Astrocyte of the spinal cord (primary cell): Measurements from ENCODE around the gene CCDC3.

ENCODE experiments used
- DNase-seq: peaks from one replicate; pipeline ENCODE4 v3.0.0; 2011; ENCODE audit warnings: low read depth, low spot score
- H3K4me3 ChIP-seq: 2 replicates; pipeline ENCODE4 v1.5.1; 2011; ENCODE audit warnings: low read depth, mild to moderate bottlenecking, low read length, moderate library complexity
- in situ Hi-C: cut with HindIII; loops from 2 replicates; pipeline ENCODE4 v1.10.0; 2017; ENCODE audit warnings: low sequenced_read_pairs
- TF ChIP-seq, protein P1 (sequence below): IDR thresholded peaks from 2 replicates; pipeline ENCODE4 v1.5.1; 2012; ENCODE audit warnings: low read depth, mild to moderate bottlenecking, low read length, inconsistent platforms

The CCDC3 gene

DNA sequence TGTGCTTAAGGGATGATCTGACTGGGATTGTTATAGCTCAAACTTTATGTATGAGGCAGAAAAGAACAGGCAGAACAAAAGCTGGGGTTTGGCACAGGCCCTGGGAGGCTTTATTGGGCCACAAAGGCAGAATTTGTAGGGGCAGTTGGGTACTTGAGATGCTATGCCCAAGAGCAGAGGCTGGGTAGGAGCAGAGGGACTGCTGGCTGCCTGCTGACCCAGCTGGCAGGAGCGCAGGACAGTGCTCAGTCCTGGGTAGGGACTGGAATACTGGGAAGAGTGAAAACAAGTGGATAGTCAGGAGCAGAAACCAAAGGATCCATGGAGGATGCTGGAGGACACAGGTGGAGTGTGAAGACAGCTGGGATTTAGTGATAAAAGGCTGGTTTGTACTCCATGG is 75.7 kb downstream of the CCDC3 start:
- in situ Hi-C loops, result no loop called here
- TF ChIP-seq, protein P1, sequence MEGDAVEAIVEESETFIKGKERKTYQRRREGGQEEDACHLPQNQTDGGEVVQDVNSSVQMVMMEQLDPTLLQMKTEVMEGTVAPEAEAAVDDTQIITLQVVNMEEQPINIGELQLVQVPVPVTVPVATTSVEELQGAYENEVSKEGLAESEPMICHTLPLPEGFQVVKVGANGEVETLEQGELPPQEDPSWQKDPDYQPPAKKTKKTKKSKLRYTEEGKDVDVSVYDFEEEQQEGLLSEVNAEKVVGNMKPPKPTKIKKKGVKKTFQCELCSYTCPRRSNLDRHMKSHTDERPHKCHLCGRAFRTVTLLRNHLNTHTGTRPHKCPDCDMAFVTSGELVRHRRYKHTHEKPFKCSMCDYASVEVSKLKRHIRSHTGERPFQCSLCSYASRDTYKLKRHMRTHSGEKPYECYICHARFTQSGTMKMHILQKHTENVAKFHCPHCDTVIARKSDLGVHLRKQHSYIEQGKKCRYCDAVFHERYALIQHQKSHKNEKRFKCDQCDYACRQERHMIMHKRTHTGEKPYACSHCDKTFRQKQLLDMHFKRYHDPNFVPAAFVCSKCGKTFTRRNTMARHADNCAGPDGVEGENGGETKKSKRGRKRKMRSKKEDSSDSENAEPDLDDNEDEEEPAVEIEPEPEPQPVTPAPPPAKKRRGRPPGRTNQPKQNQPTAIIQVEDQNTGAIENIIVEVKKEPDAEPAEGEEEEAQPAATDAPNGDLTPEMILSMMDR, result no peak
- no peak for DNase-seq
- H3K4me3 ChIP-seq, result no peak overlapping the region

DNA sequence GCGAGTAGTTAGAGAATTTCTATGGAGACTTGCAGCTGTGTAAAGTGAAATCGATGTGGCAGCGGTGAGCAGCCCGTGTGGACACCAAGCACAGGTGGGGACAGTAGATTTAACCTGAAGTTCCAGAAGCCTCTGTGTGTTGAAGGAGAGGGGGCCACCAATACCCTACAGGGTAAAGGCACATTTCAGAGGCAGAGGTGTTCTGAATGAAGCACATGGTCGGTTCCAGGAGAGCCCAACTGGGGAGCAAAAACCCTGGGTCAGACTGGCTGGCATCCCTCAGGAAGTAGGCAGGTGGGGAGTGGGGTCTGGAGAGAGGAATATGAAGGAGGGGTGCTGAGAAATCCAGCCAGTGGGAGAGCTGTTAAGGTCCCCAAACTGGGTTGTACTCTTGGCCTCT is 76.6 kb downstream of the CCDC3 start:
- DNase-seq, result no peak
- H3K4me3 ChIP-seq, result no peak overlapping the region
- TF ChIP-seq, protein P1, result no peak
- in situ Hi-C loops, result no loop called here

DNA sequence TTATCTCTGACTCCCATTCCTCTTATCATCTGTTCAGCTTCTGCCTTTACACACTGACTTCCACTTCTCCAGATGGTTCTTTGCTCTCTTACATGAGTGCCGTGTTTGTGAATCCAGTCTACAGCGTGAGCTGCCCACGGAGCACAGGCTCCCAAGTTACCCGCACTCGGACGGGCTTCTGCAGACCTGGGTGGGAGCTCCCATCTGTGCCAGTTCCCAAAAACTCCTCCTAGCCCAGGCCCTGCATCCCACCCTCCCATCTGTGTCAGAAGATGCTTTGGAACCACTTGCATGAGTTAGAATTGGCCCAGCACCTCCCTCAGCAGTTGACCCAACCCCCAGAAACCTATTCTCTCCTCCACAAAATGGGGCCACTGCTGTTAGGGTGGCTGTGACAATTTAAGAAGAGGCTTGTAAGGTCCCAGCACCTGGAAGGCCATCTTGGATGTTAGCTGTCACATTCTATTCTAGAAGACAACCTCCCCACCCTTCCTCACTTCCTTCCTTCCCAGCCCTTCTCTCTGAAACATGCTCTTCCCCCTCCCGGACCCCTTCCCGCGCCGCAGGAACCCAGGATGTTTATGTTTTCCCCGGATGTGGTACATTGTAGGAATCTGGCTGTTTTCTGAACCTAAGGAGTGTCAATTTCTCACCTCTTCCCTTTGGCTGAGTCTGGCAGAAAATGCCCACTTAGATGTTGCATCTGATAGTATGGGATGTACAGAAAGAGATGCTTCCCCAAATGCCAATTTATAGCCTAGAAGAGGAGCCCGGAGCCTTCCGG is 79.2 kb downstream of the CCDC3 start:
- no peak overlapping the region for H3K4me3 ChIP-seq
- TF ChIP-seq, protein P1, result no peak
- in situ Hi-C loops, result no loop called here
- no peak for DNase-seq

DNA sequence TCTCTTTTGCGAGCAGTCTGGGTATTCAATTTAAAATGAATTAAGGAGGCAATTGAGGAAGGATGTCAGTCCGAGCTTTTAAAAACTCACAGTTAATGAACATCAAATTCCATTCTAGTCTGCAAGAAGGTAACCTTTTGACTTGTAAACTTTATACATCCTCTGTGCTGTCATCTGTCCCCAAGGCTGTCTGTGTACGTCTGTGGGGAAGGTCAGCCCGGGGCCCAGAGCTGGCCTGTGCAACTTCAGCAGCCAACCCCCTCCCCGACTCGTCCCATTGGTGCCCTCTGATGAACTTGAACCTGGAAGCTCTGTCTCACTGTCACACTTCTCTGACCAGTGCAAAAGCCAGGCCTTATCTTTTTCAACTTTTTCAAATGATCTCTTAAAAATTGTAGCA is 80.3 kb downstream of the CCDC3 start:
- H3K4me3 ChIP-seq, result no peak overlapping the region
- TF ChIP-seq, protein P1, result no peak
- DNase-seq, result no peak
- in situ Hi-C loops, result no loop called here

DNA sequence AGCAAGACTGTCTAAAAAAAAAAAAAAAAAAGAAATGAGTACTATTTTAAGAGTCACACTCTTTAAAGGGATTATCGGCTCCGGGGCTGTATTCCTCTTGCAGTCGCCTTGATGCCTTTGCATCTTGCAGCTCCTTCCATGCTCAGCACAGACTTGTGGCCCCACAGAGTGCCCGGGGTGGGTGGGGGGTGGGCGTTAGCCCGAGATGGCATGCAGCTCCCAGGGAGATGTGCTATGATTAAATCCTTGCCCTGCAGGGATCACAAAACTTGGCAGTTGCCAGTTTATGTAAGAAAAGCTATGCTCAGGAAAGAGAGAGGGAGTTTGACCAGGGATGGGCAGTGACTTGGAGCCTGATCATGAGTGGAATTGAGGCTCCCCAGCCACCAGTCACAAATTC is 81.9 kb downstream of the CCDC3 start:
- DNase-seq, result no peak
- in situ Hi-C loops, result no loop called here
- TF ChIP-seq, protein P1, result no peak
- no peak overlapping the region for H3K4me3 ChIP-seq

DNA sequence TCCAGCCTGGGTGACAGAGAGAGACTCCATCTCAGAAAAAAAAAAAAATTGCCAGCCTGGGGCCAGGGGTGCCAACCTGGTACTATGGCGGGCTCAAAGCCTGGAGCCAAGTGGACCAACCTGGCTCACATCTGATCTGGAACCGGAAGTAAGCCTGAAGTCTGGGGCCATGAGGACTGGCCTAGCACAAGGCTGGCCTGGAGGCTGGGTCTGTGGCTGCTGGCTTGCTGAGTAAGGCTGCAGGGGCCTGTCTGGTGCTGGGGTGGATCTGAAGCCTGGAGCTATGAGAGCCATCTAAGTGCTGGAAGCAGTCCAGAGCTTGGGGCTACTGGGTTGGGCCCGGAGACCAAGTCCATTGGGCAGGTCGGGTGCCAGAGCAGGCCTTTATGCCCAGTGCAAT is 84.9 kb downstream of the CCDC3 start:
- no peak for DNase-seq
- in situ Hi-C loops, result no loop called here
- no peak overlapping the region for H3K4me3 ChIP-seq
- TF ChIP-seq, protein P1, result no peak
